ENCODE results near the gene PHKG2.

The PHKG2 gene

DNA sequence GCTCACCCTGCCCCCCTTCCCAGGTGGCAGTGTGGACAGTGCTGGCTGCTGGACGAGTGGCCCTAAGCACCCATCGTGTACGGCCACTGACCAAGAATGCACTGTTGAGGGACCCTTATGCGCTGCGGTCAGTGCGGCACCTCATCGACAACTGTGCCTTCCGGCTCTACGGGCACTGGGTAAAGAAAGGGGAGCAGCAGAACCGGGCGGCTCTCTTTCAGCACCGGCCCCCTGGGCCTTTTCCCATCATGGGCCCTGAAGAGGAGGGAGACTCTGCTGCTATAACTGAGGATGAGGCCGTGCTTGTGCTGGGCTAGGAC, 8.5 kb downstream of the PHKG2 start:
- DNase-seq (ENCODE audit: low read depth), result no peak

DNA sequence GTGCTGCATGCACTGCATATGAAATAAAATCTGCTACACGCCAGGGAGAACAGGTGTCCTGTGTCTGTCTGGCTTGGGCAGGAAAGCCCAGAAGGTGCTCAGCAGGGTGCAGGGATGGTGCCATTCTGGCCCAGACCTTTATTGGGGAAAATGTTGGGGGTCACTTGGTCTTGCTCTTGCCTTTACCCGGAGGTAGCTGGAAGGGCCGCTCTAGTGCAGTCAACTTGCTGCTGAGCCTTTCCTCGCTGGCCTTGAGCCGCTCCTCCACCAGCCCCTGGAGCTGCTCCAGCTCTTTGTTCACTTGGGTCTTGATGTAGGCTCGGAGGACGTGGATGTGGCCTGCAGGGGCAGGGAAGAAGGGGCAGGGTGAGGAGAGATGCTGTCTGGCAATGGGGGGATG, 9.1 kb downstream of the PHKG2 start:
- no peak for DNase-seq (ENCODE audit: low read depth)

DNA sequence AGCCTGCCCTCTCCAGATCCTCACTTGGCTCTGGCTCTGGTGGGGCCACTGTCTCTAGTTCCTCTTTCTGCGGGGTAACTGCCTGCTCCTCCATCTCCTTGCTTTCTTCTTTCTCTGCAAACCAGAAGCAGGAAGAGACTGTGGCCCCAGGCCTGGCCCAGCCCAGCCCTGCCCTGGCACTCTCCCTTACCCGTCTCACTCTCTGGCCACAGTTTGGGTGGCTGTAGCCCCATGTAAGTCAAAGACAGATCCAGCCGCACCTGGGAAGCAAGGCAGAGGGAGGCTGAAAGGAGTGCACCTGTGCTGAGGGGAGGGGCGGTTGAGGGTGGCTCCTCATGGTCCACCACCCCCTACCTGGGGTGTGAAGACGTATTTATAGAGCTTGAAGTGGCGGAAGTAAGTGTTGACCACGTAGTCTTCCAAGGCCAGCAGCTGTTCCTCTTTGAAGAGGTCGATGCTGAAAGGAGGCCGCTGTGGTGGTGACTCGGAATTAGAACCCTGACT, 10.8 kb downstream of the PHKG2 start:
- no peak for DNase-seq (ENCODE audit: low read depth)

GRCh38 chr16:30760001-30760559, 11.9 kb downstream of the PHKG2 start:
- DNase-seq (ENCODE audit: low read depth), result no peak

GRCh38 chr16:30760577-30761426, 12.6 kb downstream of the PHKG2 start:
- DNase-seq (ENCODE audit: low read depth), result no peak

DNA sequence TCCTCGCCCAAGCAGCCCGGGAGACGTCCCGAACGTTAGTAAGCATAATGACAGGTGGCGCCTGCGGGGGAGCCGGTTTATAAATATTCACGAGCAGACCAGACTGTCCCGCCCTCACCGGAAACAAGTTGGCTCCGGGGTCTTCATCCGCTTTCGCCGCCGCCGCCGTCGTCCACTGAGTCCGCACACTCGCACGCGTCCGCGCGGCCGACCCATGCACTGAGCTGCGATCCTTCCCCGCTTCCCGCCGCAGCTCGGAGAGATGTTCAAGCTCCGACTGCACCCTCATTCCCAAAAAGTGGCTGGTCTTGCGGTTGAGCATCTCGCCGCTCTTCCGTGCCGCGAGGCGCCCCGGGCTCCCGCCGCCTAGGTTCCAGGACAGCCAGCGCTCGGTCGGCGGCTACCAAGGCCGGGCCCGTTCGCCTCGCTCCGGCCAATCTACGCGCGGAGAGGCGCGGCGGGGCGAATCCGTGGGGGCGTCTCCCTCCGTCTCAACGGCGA, 13.3 kb downstream of the PHKG2 start:
- DNase-seq (ENCODE audit: low read depth), result no peak

DNA sequence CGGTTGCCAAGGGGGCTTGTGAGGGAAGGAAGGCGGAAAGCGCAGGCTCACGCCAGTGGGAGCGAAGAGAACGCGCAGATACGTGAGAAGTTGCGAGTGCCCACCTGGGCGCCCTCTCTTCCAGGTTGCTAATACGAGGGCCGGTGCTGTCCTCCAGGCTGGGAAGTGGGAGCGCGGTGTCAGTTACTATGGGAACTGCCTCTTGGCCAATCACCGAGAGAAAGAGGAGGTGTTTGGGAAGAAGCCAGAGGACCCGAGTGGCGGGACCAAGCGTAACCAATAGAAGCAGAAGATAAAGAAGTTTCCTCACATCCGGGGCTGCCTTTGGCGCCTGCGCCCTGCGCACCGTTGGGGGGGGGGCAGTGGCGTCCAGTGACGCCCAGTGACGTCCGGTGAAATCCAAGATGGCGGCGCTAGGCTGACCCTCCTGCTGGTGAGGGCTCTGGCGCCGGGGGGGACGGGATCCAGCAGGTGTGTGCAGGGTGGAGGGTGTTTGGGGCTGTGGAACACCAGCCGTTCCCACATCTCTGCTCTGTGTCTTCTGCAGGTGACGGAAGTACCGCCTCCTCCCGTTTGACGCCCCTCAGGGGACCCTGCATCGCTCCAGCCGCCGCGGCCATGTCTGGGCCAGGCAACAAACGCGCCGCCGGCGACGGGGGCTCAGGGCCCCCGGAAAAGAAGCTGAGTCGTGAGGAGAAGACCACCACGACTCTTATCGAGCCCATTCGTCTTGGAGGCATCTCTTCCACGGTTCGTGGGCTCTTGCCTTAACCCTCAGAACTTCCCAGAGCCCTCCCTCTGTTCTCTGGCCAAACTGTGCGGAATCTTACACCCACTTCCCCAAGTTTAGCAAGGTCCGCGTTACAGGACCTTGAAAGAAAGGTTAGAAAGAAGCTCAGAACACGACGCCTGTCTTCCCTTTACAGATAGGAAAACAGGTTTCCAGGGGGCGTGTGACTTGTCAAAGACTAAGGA, 14.0 kb downstream of the PHKG2 start, which contains the start of the genes CFAP119 and RNF40:
Gene CFAP119 (minus strand): TSS at position 135 of the 975 bp plus-strand sequence. CDS start 314 bp downstream, outside the sequence.
Gene RNF40 (plus strand): TSS at position 395 of the 975 bp plus-strand sequence. CDS start 224 bp downstream, at position 619.
- DNase-seq (ENCODE audit: low read depth), result peak; percentile 97

DNA sequence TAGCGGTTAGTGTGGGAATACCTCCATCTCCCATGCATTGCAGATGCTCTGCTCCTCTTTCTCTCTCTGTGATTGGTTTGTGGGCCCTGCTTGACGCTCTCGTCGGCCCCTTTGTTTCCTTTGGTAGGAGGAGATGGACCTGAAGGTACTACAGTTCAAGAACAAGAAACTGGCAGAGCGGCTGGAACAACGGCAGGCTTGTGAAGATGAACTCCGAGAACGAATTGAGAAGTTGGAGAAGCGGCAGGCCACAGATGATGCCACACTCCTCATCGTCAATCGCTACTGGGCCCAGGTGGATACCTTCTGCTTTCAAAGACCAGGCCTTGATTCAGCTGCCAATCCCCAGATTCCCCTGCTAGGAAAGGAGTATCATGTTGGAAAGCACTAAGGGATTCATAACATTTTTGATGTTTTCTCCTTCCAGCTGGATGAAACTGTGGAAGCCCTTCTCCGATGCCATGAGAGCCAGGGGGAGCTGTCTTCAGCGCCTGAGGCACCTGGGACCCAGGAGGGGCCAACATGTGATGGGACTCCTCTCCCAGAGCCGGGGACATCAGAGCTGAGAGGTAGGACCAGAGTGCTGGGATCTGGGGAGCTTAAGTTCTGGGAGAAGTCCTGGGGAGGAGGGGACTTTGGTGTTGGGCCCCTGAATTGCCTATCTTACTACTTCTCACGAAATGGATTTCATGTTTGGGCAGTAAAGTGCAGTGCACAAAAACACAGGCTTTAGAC, 14.9 kb downstream of the PHKG2 start:
- no peak for DNase-seq (ENCODE audit: low read depth)

DNA sequence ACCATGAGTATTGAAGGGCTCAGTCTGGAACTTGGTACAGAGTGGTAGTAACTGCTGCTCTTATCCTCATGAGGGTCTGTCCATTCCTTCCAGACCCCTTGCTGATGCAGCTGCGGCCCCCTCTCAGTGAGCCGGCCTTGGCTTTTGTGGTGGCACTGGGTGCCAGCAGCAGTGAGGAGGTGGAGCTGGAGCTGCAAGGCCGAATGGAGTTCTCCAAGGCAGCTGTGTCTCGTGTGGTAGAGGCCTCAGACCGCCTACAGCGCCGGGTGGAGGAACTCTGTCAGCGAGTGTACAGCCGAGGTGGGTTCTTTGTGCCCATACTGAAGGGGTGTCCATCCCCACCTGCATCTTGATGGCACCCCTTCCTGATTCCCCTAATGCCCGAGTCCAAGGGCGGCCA, 15.9 kb downstream of the PHKG2 start:
- DNase-seq (ENCODE audit: low read depth), result no peak

GRCh38 chr16:30764816-30765465, 16.7 kb downstream of the PHKG2 start:
- DNase-seq (ENCODE audit: low read depth), result no peak

- no peak for DNase-seq (ENCODE audit: low read depth)
These were observed 18.1 kb downstream of the PHKG2 start for GRCh38 chr16:30766206-30766932.

- DNase-seq (ENCODE audit: low read depth), result no peak
These were observed 18.7 kb downstream of the PHKG2 start for GRCh38 chr16:30766933-30767284.

- no peak for DNase-seq (ENCODE audit: low read depth)
These were observed 19.7 kb downstream of the PHKG2 start for GRCh38 chr16:30767767-30768465.

DNA sequence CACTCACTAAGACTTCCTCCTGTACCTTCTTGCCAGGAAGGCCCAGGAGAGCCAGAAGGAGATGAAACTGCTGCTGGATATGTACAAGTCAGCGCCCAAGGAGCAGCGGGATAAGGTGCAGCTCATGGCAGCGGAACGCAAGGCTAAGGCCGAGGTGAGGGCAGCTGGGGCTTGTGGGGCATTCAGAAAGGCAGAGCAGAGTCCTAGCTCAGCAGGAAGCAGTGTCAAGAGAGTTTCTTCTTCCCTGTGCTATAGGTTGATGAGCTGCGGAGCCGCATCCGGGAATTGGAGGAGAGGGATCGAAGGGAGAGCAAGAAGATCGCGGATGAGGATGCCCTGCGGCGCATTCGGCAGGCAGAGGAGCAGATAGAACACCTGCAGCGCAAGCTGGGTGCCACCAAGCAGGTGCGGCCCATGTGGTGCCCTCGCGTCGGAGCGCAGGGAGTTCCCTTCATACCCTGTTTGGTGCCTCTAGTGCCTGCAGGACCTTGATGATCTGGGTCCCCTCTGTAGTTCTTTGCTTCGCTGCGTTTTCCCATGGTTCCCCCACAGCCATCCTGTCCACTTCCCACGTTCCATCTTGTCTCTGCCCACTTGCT, 20.5 kb downstream of the PHKG2 start:
- DNase-seq (ENCODE audit: low read depth), result no peak

DNA sequence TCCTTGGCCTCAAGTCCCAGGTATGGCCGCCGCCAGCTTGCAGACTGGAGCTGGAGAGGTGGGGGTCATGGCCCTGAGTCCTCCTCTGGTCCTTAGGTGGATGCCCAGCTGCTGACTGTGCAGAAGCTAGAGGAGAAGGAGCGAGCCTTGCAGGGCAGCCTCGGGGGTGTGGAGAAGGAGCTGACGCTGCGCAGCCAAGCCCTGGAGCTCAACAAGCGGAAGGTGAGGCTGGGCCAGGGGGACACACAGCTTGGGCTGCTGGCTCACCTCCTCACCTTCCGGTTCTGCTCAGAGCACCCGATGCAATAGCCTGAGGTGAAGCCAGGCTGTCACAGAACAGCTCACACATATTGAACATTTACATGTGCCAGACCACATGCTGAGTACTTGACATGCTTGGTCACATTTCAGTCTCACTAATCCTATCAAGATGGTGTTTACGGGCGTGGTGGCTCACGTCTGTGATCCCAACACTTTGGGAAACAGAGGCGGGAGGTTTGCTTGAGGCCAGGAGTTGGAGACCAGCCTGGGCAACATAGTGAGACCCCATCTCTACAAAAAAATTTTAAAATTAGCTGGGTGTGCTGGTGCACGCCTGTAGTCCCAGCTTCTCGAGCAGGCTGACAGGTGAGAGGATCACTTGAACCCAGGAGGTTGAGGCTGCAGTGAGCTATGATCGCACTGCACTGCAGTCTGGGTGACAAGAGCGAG, 21.3 kb downstream of the PHKG2 start:
- DNase-seq (ENCODE audit: low read depth), result no peak

- DNase-seq (ENCODE audit: low read depth), result no peak
These were observed 23.5 kb downstream of the PHKG2 start for GRCh38 chr16:30771726-30772125.

DNA sequence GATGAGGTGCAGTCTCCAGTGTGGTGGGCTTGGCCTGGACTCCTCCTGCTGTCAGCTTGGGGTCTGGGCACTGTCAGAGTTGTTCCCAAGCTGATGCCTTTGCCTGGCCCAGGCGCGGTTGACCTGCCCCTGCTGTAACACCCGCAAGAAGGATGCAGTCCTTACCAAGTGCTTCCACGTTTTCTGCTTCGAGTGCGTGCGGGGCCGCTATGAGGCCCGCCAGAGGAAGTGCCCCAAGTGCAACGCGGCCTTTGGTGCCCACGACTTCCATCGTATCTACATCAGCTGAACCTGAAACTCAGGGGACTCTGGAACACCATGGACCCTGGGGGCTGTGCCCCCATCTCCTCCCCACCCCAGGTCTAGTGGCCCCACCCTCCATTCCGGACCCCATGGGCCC, 25.6 kb downstream of the PHKG2 start:
- no peak for DNase-seq (ENCODE audit: low read depth)

DNA sequence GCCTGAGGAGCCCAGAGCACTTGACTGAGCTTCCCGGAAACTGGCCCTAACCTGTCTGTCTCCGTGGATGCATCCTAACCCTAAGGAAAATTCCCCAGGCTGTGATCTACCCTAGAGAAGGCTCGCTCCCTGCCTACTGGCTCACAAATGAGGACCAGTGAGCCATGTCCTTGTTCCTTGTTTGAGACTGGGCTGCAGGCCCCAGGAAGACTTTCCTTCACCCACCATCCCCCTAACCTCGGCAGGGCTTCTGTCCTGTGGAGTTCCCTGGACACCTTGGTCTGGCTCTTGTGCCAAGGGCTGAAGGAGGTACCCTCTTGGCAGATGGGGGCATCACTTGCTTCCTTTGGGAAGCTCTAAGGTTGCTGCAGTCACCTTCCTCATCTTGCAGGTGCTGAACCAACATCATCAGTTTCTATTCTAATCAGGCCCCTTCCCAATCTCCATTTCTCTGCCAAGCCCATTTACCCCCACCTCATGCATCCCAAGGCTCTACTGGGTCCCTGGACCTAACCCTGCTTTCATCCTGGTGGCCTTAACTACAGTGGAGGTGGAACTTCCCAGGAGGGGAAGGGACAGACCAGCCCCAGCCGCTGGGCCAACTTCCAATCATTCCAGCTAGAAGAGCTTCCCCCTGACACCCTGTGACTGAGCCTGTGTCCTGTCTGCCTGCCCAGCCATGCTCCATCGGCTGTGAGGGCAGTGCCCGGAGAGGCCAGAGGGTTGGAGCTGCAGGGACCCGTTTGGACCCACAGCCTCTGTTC, 26.3 kb downstream of the PHKG2 start:
- DNase-seq (ENCODE audit: low read depth), result no peak

Measured in stromal cell of bone marrow (primary cell).